ENCODE data around the gene SLC1A3.

- TF ChIP-seq EZH2 (IDR thresholded peaks at IDR 0.05; ENCODE audit: borderline replicate concordance, low read length) = no peak
- TF ChIP-seq, protein P1, sequence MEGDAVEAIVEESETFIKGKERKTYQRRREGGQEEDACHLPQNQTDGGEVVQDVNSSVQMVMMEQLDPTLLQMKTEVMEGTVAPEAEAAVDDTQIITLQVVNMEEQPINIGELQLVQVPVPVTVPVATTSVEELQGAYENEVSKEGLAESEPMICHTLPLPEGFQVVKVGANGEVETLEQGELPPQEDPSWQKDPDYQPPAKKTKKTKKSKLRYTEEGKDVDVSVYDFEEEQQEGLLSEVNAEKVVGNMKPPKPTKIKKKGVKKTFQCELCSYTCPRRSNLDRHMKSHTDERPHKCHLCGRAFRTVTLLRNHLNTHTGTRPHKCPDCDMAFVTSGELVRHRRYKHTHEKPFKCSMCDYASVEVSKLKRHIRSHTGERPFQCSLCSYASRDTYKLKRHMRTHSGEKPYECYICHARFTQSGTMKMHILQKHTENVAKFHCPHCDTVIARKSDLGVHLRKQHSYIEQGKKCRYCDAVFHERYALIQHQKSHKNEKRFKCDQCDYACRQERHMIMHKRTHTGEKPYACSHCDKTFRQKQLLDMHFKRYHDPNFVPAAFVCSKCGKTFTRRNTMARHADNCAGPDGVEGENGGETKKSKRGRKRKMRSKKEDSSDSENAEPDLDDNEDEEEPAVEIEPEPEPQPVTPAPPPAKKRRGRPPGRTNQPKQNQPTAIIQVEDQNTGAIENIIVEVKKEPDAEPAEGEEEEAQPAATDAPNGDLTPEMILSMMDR (conservative IDR thresholded peaks at IDR 0.05 in 1 of 2, IDR thresholded peaks at IDR 0.05 in 1 of 2; ENCODE audit: extremely low read depth in 1 of 2, insufficient read depth in 1 of 2, low read depth in 1 of 2, low read length in 2 of 2) = no peak
Measured at GRCh38 chr5:36717131-36717695, 110.8 kb downstream of the SLC1A3 start.
